ENCODE measurements around the gene BMP7.
"Not testable (repeated sequence)": the region's sequence is repeated elsewhere in the genome, so short reads cannot be mapped to it uniquely, and the experiment has no call there.

BMP7 gene

DNA sequence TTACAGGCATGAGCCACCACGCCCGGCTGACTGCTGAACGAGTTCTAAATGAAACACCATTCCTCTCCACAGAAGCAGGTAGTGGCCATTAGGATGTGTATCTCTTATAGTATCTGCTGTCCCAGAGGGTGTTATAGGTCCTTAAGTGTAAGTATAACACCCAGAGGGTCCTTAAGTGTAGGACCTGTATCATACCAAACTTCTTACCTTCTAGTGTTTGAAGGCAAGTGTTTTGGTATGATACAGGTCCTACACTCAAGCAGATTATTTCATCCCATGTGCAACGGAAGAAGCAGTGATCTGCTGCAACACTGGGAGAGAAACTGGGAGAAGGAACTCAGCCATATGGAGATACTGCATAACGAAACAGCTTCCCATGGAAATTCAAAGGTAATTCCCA lies 17.4 kb downstream of the BMP7 start:
- no peak for DNase-seq (ENCODE audit: low read depth)

DNA sequence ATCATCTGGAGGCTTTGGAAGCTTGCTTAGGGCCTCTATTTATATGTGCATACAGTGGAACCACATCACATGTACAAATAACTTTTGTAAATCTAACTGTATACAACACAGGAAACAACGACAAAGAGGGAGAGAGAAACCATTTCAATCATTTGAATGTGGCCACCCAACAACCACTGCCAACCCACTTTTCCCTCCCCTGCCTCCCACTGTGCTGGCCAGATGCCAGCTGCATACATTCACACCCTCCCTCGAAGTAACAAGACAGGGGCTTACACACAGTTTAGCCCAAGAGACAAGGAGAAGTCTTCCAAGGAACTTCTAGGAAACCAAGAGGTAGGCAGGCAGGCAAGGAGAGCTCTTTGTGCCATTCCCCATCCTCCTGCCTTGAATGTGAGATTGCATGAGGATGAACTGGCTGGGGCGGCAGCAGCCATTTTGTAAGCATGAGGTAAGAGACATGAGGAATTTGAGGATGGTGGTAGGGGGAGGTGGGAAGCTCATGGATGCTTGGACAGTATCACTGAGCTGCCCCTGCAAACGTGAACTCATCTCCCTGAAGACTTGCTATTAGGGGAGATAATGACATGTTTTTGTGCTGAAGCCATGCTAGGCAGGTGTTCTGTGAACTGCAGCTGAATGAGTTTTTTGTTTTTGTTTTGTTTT lies 18.2 kb downstream of the BMP7 start:
- DNase-seq (ENCODE audit: low read depth), result no peak

DNA sequence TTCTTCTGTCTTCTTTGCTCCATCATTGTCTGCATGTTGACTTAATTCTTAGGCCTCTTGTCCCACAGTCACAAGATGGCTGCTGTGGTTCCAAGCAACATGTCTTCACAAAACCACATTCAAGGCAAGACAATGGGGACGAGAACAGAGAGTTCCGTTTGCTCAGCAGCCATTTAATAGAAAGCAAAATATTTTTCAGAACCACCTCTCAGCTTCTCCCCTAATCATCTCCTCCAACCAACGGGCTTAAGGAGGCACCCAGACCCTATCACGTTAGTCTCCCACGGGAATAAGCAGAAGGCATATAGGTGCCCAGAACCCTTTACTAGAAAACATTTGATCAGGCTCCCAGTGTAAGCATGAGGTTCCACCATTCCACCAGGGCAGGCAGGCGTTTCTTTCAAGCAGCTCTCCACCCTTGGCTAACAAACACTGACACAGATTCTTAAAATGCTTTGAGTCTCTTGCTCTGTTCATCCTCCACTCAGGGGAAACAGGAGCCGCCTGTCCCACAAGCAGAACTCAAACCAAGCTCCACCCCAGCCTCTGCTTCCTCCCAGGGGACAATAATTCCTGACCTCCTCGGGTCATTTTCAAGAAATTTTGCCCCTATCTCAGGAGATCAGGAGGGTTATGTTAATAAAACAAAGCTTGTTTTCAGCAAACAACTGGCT lies 19.0 kb downstream of the BMP7 start:
- no peak for DNase-seq (ENCODE audit: low read depth)

DNA sequence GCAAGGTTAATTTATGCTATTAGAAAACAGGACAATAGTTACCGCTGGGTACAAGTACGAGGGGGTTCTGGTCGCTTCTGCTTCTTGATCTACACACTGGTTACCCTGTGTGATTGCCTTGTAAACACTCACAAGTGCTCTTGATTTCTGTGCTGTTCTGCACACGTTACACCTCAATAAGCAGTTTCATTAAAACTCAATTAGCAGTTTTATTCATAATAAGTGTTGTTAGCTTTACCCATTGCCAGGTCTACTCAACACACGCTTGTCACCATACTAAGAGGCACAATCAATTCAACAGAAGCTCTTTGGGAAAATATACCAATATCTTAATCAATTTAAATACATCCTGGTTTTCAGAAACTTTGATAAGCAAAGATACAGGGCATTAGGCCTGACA lies 20.4 kb downstream of the BMP7 start:
- no peak for DNase-seq (ENCODE audit: low read depth)

DNA sequence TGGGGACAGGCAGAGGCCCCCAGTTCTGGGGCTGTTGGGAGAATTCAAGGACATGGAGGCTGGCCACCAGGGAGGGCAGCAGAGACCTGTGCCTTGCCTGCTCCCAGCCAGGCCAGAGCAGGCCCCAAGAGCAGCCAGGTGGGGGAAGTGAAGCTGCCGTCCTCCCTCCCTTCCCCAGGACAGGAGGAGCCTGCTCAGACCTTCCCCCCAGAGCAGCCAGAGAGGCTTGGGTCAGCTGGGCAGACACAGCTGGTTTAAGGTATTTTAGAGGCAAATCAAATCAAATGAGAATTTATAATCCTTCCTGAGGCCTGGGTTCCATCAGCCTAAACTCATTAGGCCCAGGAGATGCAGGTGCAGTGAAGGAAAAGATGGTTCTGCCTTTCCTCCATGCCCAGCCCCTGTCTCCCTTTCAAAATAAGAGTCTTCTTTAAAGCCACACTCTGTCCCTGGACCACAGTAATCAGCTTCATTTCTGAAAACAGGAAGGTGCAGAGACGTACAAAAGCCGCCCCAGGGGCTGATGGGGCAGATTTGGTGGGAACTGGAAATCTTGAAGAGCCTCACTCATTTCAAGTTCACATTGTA lies 21.7 kb downstream of the BMP7 start:
- no peak for DNase-seq (ENCODE audit: low read depth)

DNA sequence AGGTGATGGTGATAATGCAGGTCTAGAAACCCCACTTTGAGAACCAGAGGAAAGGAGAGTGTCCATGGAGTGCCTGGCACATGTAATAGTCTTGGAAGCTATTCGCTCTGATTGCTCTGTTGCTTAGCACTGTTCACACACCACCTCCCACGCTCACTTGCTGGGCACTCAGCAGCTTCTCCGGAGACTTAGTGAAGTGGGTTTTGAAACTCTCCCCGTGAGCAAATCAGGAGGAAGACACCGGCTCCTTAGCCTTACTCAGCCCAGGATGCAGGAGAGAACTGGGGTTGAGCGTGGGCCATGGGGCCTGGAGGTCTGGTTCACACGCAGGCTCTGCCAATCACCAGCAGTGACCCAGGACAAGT lies 22.2 kb downstream of the BMP7 start:
- DNase-seq (ENCODE audit: low read depth), result no peak

DNA sequence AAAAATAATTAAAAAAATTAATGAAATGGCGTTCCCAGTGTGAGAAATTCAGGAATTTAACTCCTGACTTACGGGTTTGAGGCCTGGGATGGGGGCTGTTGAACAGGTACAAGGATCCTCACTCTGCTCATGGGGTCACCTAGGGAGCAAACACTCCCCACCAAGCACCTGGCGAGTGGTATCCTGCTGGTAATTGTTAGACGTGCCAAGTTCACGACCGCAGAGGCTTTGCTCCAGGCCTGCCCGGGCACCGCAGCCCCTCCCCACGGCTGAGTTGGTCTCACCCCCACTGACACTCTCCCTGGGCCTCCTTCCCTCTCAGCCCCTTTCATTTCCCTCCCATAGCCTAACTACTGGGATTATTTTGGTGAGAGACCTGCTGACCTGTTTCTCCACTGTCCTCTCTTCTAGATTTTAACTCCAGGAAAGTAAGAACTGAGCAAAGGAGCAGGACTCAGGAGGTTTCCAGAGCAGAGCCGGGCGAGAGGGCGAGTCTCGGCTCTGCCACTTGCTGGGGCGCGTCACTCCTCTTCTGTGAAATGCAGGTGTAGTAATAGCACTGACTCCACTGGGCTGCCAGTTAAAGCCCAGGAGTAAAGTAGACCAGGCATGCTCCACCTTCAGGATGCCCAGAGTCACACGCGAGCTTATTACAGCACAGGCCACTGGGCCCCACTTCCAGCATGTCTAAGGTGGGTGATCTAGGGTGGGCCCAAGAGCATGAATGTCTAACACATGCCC lies 22.8 kb downstream of the BMP7 start:
- DNase-seq (ENCODE audit: low read depth), result no peak

DNA sequence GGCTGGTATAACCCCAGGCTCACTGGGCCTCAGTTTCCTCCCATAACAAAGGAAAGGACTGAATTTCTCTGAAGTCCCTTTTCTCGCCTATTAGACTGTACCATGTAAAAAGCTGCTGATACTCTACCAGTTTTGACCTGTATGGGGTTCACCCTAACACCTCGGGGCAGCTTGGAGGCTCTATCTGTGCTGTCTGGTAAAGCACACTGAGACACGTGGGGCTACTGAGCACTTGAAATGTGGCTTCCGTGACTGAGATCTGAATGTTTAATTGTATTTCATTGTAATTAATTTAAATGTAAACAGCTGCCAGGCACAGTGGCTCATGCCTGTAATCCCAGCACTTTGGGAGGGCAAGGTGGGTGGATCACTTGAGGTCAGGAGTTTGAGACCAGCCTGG lies 24.0 kb downstream of the BMP7 start:
- no peak for DNase-seq (ENCODE audit: low read depth)

DNA sequence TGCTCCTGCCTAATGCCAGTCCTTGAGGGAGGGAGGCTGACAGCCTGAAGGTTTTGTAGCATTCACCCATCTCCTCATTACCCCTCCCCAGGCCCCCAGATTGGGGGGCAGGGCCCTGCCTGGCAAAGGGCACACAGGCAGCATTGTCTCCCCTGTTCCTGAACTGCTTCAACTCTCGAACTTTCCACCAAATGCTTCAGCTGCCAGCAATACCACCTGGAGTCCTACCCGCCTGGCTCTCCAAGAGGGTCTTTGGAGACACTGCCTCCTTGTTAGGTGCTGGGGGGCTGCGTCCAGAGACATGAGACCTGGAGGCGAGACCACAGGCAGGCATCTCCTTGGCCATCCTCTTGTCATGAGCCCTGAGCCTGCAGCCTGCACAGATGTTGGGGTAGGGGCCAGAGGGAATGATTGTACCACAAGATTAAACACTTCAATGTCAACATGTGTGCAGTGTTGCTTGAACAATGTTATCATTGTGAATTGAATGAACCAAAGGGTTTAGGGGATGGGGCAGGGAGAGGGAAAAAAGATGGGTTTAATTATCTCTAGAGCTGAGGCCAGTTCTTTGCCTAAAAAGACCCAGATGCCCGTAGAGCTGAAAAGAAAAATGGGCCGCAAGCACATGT lies 25.0 kb downstream of the BMP7 start:
- no peak for DNase-seq (ENCODE audit: low read depth)

DNA sequence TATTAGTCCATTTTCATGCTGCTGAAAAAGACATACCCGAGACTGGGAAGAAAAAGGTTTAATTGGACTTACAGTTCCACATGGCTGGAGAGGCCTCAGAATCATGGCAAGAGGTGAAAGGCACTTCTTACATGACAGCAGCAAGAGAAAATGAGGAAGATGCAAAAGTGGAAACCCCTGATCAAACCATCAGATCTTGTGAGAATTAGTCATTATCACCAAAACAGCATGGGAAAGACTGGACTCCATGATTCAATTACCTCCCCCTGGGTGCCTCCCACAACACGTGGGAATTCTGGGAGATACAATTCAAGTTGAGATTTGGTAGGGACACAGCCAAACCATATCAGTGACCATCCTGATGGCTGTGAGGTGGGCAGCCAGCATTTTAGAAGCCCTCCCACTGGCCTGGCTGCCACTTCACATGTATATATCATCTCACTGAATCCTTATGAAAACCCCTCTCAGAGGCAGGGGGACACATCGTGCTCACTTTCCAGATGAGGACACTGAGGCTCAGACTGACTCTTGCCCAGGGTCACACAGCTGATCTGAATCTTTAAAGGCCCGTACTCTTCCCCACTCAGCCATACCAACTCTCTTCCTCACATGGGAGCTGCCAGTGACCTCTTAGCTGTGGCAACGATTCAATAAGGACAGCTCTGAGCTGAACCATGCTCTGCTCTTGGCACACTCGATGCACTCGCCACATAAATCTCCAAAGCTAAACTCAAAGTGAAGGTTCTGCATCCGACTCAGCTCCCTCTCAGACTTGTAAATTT lies 25.7 kb downstream of the BMP7 start:
- no peak for DNase-seq (ENCODE audit: low read depth)

DNA sequence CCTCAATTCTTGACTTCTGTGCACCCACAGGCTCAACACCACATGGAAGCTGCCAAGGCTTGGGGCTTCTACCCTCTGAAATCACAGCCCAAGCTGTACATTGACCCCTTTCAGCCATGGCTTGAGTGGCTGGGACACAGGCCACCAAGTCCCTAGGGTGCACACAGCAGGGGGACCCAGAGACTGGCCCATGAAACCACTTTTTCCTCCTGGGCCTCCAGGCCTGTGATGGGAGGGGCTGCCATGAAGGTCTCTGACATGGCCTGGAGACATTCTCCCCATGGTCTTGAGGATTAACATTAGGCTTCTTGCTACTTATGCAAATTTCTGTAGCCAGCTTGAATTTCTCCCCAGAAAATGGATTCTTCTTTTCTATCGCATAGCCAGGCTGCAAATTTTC lies 26.7 kb downstream of the BMP7 start:
- not testable (repeated sequence) for DNase-seq (ENCODE audit: low read depth)

DNA sequence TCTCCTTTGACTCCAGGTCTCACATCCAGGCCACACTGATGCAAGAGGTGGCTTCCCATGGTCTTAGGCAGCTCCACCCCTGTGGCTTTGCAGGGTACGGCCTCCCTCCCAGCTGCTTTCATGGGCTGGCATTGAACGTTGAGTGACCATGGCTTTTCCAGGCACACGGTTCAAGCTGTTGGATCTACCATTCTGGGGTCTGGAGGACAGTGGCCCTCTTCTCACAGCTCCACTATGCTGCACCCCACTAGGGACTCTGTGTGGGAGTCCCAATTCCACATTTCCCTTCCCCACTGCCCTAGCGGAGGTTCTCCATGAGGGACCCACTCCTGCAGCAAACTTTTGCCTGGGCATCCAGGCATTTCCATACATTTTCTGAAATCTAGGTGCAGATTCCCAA lies 27.1 kb downstream of the BMP7 start:
- DNase-seq (ENCODE audit: low read depth), result not testable (repeated sequence)

DNA sequence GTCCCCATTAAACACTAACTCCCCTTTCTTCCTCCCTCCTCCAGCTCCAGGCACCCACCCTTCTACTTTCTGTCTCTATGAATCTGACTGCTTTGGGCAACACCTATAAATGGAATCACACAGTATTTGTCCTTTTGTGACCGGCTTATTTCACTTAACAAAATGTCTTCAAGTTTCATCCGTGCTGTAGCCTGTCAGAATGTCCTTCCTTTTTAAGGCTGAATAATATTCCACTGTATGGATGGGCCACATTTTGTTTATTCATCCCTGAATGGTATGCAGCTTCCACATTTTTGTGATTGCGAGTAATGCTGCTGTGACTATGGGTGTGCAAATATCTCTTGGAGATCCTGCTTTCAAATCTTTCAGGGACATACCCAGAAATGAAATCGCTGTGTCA lies 28.4 kb downstream of the BMP7 start:
- no peak for DNase-seq (ENCODE audit: low read depth)

DNA sequence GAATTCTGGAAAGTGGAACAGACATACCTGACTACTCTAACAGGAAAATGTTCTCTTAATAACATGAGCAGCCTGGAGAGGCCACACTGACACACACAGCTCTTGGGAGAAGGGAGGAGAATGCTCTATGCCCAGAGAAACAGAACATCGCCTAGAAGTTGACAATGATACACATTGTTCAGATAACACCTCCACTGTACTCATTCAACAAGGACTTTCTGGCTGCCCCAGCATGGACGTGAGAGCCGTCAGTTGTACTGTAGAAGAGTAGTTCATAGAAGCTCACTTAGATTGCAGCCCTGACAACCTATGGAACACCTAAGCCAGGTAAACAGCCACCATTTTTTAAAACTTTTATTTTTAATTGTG lies 28.9 kb downstream of the BMP7 start:
- DNase-seq (ENCODE audit: low read depth), result no peak

DNA sequence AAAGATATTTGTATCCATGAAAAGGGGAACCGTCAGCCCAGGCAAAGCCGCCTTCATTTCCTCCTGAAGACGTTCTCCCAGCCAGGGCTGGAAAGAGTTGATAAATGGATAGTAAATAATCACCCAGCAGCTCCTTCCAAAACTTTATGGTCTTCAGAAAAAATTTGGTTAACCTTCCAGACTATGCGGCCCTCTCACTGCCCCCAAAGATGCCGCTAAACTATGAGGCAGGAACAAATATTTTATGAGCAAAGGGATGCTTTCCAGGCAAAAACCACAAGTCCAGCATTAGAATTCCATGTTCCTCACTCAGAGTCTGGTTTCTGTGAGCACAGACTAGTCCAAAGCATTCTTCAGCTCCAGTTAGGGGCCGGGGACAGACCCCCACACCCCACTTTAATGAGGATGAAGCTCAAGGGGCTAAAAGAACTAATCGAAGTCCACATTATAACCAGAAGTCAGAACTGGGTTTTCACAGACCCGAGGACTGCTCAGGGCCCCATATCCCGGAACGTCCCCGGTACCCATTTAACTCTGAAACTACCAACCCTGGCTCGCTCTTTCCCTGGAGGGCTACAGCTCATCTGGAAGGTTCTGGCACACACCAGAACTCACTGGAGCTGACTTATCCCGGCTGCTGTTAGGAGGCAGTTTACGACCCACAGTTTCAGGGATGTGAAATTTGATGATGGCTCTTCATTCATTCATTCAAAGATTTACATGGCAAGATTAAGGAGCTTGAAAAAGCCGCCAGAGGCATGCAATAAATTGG lies 29.4 kb downstream of the BMP7 start:
- DNase-seq (ENCODE audit: low read depth), result no peak

DNA sequence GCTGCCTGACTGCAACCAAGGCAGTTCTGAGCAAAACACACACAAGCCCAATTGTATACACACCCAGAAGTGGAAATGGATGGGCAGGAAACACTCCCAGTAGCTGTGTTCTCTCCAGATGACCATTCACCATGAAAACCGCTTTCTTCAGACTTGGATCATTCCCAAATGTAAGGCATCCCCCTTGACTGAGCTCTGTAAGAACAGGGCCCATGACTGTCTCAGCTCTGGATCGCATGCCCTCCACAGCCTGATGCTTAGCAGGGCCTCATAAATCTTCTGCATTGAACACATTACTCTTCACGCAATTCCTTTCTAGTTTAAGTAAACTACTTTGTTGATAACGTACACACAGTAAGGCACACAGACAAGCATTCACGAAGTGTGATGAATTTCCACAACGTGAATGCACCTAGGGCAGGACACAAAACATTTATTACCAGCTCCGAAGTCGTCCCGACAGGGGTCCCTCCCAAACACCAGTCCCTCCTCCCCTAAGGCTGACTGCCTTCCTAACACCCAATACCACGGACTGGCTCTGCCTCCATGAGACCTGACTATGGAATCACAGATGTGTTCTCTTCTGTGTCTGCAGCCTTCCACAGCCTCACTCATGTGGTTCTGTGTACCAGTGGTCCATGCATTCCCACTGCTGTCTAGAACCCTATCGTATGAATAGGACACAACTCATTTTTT lies 31.7 kb downstream of the BMP7 start:
- no peak for DNase-seq (ENCODE audit: low read depth)

DNA sequence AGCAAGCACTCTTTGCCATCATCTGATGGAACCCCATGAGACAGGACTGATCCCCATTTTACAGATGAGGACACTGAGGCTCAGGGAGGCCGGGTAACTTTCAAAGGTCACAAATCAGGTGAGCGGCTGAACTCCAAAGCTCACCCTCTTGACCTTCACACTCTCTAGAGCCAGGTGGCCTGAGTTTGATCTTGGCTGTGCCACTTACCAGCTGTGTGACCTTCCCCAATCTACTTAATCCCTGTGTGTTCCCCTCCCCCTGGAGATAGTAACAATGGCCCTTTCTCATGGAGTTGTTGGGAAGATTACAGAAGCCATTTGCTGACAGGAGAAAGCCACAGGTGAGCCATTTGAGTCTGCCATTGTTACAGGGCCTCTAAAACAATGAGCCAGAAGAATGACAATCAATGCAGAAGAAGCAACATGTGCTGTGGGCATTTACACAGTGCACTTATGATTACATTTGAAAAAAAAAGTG lies 34.5 kb downstream of the BMP7 start:
- no peak for DNase-seq (ENCODE audit: low read depth)

DNA sequence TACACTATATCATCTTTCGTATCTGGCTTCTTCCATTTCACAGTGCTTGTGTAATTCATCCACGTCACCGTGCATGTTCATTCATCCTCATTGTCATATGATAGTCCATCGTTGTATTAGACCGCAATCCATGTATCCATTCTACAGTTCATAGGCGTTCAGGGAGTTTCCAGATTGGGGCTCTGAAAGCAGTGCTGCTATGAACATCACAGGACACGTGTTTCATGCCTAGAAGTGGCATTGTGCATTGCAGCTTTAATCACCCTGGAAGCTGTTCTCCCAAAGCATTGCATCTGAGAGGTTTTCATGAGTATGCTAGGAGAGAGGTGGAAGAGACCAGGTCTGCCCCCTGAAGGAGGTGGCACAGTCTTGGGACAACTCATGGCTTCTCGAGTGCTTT lies 35.3 kb downstream of the BMP7 start:
- DNase-seq (ENCODE audit: low read depth), result no peak

DNA sequence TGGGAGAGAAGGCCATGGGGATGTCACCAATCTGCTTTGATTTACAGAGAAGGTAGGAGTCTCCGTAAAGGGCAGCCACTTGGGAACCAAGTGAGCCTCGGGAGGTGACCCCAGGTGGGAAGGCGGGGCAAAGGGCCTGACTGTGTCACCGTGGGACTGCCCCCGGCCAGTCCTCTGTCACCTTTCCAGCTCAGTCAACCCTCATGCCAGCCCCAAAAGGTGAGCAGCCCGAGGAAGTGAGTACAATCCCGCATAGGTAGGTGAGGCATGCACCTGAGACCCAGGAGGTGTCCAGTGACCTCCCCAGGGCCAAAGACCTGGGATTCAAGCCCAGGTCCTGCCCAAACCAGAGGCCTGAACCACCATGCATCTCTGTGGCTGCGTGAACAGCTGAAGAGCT lies 36.2 kb downstream of the BMP7 start:
- DNase-seq (ENCODE audit: low read depth), result no peak

DNA sequence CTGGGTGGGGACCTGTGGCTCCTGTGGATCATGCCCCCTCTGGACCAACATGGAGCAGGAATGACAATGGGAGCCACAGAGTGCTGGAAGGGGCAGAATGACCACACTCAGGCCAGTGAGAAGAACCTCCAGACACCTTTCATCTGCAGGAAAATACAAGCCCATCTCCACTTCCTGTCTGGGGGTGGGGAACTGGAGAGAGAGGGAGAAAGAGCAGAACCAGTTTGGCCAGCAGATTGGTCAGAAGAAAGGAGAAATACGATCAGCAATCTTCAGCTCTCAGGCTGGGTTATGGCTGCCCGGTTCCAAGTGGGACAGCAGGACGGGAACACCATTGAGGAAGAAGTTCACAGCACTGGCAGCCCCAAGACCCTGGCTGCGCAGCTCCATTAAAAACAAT lies 37.0 kb downstream of the BMP7 start:
- DNase-seq (ENCODE audit: low read depth), result no peak

Measured in stimulated activated CD8-positive, alpha-beta memory T cell treated with anti-CD3 and anti-CD28 coated beads, Interleukin-12 subunit alpha, Interleukin-12 subunit beta, amount 100 ng/mL, for 1 hour (primary cell).